GM19099 (cell line): Measurements from ENCODE around the gene AFTPH.
A peak's percentile ranks its signal among the peaks of the same experiment; 100 is the strongest.

Experiments
- POLR2A ChIP-seq: IDR thresholded peaks from 3 replicates; pipeline ENCODE4 v1.6.1; 2011; ENCODE audit warnings: low read depth; ENCODE audit not compliant: insufficient read length; ENCODE audit errors: extremely low read depth

Gene AFTPH

DNA sequence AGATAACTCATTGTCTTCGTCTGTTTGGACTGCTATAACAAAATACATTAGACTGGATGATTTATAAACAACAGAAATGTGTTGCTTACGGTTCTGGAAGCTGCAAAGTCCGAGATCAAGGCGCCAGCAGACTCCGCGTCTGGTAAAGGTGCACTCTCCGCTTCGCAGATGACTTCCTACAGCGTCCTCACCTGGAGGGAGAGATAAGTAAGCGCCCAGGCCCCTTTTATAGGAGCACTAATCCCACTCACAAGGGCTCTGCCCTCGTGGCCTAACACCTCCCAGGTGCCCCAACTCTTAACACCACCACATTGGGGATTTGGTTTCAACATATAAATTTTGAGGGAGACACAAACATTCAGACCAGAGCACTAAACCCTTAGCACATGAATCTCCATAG lies 78.3 kb downstream of the AFTPH start:
- no peak for TF ChIP-seq POLR2A

- no peak for TF ChIP-seq POLR2A
These were observed 80.0 kb downstream of the AFTPH start for GRCh38 chr2:64604155-64604554.

DNA sequence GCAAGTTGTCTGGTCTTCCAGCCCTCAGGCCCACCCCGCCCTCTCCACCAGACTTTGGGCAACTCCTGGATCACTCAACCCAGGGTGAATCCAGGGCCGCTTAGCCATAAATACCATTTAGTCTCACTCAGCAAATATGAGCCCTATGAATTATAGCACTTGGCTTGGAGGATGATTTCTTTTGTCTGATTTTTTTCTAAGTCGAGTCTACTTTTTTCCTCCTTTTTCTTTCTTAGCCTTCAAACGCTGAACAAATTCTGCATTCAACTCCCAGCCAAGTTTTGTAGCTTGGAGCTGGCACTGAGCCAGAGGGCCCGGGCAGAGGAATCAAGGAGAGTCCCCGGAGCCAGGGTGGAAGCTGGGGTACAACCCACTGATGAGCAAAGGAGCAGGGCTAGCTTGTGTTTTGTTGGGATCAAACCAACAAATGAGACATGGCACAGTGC lies 80.9 kb downstream of the AFTPH start:
- no peak for TF ChIP-seq POLR2A

GRCh38 chr2:64605991-64606478 lies 81.9 kb downstream of the AFTPH start:
- TF ChIP-seq POLR2A: peak; percentile 2

DNA sequence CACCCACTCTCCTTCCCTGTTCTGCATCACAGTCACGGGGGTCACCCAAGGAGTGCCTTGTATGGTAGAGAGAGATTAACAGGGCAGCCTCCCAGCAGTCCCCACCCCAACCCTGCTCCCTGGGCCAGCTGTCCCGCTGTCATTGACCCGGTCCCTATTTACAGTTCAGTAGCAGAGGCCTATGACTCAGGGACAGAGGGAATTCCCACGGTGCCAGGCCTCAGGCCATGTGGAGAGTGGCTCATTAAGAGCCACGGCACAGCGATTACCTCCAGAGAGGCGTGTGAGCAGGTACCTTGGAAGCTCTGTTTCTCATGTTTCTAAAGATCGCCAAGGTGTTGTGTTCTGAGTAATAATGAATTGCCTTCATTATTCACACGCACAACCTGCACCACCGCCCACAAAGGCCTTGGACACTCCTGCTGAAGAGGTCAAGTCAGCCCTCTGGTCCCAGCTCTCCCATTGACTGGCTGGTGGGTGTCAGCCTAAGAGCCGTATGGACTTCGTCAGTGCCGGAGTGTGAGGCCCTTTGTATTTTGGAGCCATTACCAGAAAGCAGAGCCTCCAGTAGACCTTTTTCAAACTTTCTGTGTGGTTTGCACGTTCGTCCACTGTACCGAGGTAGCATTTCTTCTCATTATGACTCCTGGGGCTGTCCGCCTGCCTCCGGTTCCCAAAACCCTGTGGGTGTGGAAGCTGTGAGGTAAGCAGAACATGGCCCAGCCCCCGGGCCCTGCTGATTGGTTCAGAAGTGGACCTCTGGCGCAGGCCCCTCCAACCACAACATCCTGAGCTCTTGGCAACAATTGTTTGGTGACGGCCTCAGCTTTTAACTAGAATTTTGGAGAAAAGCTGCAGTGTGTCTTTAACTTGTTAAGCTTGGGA lies 82.6 kb downstream of the AFTPH start:
- no peak for TF ChIP-seq POLR2A

DNA sequence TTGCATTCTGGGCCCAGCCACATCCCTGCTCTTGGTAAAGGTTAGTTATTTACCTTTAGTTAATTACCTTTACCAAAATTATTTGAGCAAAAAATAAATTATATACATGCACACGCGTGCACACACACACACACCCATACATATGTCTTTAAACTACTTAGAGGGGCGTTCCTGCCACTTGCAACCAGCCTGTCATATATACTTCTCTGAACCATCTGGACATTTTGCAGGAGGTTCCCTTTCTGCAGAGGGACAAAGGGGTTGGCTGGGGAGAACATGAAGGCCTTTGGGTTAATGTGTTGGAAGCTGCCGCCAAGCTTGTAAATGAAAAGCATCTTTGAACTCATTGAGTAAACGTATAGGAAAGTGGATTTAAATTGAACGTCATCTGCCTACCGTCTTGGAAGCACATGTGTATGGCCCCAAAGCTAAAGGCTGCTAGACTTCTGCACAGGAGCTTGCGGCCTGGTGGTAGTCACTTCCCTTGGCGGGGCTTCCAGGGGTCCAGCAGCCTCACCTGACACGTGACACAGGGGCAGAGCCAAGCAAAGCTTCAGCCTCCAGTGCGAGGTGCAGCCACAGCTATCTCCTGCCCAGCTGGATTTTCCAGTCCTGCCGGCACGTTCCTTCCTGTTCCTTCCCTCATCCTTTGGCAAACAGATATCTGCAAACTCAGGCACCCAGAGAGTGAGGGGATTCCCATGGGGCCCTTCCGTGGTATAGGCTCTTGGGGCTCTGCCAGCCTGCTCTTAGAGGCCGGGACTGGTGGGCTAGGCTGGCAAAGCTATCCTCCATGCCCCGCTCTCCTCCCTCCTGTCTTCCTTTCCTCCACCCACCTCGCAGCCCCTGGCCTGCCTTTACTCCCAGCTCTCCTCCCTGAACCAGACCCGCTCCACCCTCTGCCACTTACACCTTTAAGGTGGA lies 83.5 kb downstream of the AFTPH start:
- no peak for TF ChIP-seq POLR2A

DNA sequence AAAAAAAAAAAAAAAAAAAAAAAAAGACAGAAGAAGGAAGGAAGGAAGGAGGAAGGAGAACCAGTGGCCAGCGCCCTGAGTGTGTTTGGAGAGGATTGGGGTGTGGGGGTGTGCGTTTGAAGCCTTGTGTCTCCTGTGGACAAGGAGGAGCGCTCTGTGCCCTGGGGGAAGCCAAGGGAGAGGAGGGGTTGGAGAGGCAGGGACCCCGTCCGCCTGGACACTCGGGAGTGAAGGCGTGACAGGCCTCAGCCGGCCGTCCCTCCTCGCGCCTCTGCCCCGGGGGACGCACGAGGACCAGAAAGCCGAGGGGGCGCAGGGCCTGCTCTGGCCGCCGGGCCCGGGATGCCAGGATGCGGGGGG lies 84.7 kb downstream of the AFTPH start:
- no peak for TF ChIP-seq POLR2A

DNA sequence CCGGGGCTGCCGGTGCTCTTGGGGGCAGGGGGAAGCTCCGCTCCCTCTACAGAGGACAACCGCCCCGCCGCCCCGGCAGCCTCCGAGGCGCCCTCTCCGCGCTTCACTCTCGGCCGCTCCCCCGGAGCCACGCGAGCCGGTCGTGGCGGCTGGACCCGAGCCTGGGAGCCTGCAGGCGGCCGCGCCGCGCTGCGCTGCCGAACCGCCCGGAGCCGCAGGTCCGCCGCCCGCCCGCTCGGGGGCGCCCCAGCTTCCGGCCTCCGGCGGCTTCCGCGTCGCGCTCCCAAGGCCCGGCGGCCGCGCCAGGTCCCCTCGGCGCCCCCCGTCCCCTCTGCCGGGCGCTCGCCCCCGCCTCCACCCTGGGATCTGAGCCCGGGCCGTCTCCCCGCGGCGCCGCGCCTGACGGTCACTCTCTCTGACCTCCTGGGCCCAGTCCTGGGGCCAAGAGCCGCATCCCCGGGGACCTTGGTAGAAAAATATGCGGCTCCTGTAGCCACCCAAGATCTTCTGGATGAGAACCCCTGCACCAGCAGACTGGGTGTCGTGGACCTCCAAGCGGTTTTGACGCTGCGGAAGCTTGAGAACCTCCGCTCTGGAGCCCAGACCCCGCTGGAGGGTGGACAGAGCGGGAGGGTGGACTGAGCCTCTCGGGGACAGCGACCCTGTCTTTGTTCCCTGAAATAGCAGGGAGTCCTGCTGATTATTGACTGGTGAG lies 85.3 kb downstream of the AFTPH start:
- TF ChIP-seq POLR2A: peak; percentile 78

DNA sequence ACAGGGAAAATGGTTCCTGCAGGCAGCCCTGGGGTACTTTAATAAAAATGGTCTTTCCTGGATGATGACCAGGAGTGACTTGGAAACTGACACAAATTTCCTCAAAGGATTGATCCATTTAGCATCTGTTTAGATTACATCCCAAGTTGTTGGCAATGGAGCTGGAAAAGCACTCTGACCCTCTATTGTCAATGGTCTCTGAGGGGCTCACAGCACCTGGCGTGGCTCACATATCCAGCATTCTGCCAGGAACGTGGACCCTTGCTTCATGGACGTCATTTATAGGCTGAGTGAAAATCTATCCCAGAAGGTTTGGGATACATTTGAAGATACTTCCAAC lies 85.8 kb downstream of the AFTPH start:
- TF ChIP-seq POLR2A: no peak

- TF ChIP-seq POLR2A: no peak
These were observed 86.3 kb downstream of the AFTPH start for GRCh38 chr2:64610316-64610855.

GRCh38 chr2:64612575-64613195 lies 88.6 kb downstream of the AFTPH start:
- no peak for TF ChIP-seq POLR2A

DNA sequence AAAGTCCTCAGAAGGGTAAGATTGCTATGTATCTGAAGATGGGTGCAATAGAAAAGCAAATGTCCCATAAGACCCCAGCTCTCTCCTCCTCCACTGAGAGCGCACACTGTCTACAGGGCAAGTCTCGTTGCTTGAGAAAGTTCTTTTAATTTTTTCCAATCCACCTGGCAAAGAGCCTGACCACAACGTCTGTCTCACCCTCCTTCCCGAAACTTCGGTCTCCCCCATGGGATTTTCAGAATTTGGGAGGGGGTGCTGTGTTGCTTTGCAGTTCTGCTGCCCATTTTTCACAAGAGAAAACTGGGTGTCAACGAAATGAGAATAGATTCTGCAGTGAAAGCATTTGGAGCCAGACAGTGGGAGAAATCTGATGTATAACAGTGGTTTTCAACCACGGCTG lies 89.1 kb downstream of the AFTPH start:
- TF ChIP-seq POLR2A: no peak

DNA sequence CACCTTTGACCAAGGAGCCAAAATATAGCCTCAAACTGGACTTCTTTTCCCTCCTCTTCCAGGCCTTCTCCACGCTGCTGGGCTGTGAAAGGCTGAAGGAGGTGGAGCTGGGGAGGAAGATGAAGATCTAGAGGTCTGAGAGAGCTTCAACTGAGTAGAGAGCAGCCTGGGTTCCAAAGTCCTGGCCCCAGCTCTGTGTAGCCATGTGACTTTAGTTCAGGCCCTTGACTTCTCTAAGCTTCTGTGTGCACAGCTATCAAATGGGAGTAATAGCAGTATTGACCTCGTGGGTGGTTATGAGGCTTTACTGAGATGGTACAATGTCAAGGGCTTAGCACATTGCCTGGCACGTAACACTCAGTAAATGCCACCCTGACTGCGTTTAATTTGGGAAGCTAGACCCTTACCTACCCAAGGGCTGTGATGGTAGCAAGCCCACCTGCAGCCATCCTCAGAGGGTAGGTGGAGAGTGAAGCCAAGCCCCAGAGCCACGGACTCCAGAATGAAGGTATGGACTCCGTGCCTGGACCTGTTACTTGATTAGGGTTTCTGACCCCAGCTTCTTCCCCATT lies 91.2 kb downstream of the AFTPH start:
- no peak for TF ChIP-seq POLR2A
